ENCODE data around the gene COL6A2.

The COL6A2 gene

DNA sequence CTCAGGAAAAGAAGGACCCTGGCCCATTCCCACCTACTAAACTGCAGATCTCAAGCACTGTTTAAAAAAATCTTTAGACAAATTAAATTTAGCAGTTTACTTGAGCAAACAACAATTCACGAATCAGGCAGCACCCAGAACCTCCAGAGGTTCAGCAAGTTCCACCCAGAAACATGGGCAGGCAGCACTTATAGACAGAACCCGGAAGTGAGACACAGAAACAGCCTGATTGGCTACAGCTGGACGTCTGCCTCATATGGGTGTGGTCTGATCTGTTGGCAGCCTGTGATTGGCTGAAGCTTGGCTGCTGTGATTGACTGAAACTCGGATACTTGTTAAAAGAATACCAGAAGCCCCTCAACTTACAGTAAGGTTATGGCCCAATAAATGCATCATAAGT lies 34.7 kb upstream of the COL6A2 start:
- no peak for DNase-seq (ENCODE audit: extremely low read depth, insufficient read length)
- Histone ChIP-seq H3K27me3 (replicated peaks; ENCODE audit: control insufficient read depth, insufficient read depth, low read length) (no peaks in the 10 kb centered on the region), H3K4me3 (replicated peaks; ENCODE audit: low read depth, low read length) (no peak overlapping the region), H3K36me3 (ENCODE audit: control insufficient read depth, insufficient read depth, low read length) (no peaks in the 10 kb centered on the region)
- TF ChIP-seq, protein P1, sequence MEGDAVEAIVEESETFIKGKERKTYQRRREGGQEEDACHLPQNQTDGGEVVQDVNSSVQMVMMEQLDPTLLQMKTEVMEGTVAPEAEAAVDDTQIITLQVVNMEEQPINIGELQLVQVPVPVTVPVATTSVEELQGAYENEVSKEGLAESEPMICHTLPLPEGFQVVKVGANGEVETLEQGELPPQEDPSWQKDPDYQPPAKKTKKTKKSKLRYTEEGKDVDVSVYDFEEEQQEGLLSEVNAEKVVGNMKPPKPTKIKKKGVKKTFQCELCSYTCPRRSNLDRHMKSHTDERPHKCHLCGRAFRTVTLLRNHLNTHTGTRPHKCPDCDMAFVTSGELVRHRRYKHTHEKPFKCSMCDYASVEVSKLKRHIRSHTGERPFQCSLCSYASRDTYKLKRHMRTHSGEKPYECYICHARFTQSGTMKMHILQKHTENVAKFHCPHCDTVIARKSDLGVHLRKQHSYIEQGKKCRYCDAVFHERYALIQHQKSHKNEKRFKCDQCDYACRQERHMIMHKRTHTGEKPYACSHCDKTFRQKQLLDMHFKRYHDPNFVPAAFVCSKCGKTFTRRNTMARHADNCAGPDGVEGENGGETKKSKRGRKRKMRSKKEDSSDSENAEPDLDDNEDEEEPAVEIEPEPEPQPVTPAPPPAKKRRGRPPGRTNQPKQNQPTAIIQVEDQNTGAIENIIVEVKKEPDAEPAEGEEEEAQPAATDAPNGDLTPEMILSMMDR (IDR thresholded peaks at IDR 0.05; ENCODE audit: insufficient read depth, low read length, poor library complexity, severe bottlenecking): no peak

DNA sequence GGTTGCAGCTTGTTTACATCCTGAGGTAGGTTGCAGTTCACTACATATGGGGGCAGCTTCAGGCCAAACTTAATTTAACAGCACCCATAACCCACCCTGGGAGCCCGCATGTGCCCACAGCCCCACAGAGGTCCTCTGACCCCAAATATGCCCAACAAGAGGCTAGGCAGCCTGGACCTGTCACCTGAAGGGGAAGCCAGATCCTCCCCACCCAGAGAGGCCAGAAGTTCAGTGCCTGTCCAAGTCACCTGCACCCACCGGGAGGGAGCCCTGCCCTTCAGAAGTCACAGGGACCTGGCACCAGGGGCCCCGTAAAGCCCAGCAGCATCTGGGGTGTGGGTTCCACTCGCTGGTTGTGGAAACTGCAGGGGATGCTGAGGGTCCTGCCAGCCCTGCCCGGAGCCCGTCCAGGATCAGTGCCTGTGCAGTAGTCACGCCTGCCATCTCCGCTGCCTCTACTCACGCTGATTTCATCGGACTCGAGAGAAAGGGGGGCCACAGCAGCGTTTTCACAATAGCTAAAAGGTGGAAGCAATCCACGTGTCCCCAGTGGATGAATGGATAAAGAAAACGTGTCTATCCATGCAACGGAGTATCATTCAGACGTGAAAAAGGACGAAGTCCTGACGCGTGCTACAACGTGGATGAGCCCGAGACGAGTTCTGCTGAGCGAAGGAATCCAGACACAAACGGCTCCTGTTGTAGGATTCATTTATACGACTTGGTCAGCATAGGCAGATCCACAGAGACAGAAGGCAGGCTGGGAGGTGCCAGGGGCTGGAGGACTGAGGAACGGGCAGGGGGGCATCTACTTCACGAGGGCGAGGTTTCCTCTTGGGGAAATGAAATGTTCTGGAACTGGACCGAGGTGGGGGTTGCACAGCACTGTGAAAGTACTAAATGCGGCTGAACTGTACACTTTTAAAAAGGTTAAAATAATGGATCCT lies 33.9 kb upstream of the COL6A2 start:
- H3K4me3 ChIP-seq (replicated peaks; ENCODE audit: low read depth, low read length): no peak overlapping the region
- H3K27me3 ChIP-seq (replicated peaks; ENCODE audit: control insufficient read depth, insufficient read depth, low read length): no peaks in the 10 kb centered on the region
- TF ChIP-seq, protein P1 (IDR thresholded peaks at IDR 0.05; ENCODE audit: insufficient read depth, low read length, poor library complexity, severe bottlenecking): no peak
- H3K36me3 ChIP-seq (ENCODE audit: control insufficient read depth, insufficient read depth, low read length): no peaks in the 10 kb centered on the region
- no peak for DNase-seq (ENCODE audit: extremely low read depth, insufficient read length)

DNA sequence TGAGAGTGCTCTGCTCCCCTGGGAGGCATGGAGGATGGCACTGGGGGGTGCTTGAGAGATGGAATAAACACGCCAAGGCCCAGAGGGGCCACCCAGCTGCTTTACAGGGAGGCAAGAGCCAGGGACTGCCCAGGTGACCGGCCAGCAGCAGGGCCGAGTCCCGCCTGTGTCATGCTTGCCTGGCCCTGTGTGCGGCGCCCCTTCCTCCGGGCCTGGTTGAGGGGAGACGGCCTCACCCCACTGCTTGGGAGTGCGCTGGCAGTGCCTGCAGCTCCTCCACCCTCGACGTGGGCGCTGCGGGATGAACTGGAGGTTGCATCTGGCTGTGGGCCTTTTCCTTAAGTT lies 33.1 kb upstream of the COL6A2 start:
- Histone ChIP-seq H3K36me3 (ENCODE audit: control insufficient read depth, insufficient read depth, low read length) (no peaks in the 10 kb centered on the region), H3K27me3 (replicated peaks; ENCODE audit: control insufficient read depth, insufficient read depth, low read length) (no peaks in the 10 kb centered on the region), H3K4me3 (replicated peaks; ENCODE audit: low read depth, low read length) (no peak overlapping the region)
- no peak for DNase-seq (ENCODE audit: extremely low read depth, insufficient read length)
- TF ChIP-seq, protein P1 (IDR thresholded peaks at IDR 0.05; ENCODE audit: insufficient read depth, low read length, poor library complexity, severe bottlenecking): no peak

DNA sequence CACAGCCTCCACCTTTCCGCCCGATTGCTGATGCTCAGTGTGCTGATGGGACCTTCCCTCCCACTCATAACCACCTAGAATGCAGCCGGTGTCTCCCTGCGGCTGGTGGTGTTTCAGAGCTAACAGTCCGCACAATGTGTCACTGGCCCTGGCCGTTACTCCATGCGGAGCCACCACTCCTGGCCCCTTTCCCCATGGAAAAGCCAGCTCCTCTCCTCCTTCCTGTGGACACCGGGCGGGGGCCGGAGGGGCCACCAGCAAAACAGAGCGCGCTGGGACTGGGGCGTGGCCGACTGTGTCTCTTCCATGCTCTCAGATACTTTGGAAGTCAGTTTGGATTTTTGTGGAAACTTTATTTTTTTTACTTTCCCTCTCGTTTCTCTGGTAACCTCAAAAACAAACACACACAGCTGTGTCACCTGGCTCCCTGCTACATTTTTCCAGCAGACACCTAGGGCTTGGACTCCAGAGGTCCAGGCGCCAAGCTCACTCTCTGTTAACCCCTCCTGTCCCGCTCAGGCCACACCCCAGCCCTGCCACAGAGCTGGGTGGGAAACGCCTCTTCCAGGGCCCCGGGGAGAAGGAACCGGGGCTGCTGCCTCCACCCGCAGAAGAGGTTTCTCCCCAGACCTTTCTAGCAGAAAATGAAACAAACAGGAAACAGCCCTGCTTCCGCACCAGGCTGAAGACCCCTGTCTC lies 32.5 kb upstream of the COL6A2 start:
- Histone ChIP-seq H3K4me3 (replicated peaks; ENCODE audit: low read depth, low read length) (no peak overlapping the region), H3K27me3 (replicated peaks; ENCODE audit: control insufficient read depth, insufficient read depth, low read length) (no peaks in the 10 kb centered on the region)
- no peak for DNase-seq (ENCODE audit: extremely low read depth, insufficient read length)

DNA sequence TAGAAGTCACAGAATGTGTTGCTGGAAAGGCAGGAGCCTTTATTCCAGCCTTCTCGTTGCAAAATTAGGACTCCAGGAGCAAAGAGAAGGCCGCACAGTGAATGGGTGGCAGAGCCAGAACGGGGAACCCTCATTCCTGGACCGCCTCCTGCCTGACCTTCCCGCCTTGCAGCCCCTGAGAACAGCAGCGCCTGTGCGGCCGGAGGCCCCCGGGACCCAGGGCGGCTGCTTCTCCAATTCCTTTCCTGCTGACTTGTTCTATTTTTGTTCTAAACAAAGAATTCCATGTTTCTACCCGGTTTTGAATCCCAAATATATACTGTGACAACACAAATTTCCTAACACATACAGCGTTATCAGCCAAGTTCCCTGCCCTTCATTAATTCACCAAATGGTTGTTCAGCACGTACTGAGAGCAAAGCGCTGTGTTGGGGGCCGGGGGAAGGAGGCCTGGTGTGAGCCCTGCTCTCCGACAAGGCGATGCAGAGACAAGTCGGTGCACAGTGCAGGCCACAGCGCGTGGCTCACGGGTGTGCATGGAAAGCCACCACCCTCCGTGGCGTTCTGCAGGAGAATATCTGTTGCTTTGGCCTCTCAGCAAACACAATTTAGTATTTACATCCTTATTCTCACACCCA lies 31.9 kb upstream of the COL6A2 start:
- Histone ChIP-seq H3K36me3 (ENCODE audit: control insufficient read depth, insufficient read depth, low read length) (no peaks in the 10 kb centered on the region), H3K27me3 (replicated peaks; ENCODE audit: control insufficient read depth, insufficient read depth, low read length) (no peaks in the 10 kb centered on the region), H3K4me3 (replicated peaks; ENCODE audit: low read depth, low read length) (no peak overlapping the region)
- TF ChIP-seq, protein P1 (IDR thresholded peaks at IDR 0.05; ENCODE audit: insufficient read depth, low read length, poor library complexity, severe bottlenecking): no peak
- no peak for DNase-seq (ENCODE audit: extremely low read depth, insufficient read length)

More for the DNA sequence above, 32.5 kb upstream of the COL6A2 start:
- TF ChIP-seq, protein P1 (IDR thresholded peaks at IDR 0.05; ENCODE audit: insufficient read depth, low read length, poor library complexity, severe bottlenecking): no peak
- no peaks in the 10 kb centered on the region for H3K36me3 ChIP-seq (ENCODE audit: control insufficient read depth, insufficient read depth, low read length)
